ENCODE results near the gene PRKCB. TPM values are rescaled to one million over a fixed set of nuclear protein-coding genes. Genes with fewer than 3 reads are reported as not detected.

PRKCB gene
- total RNA-seq, 1 experiment from 2014 or later: not detected

GRCh38 chr16:23949630-23950290, 114.0 kb downstream of the PRKCB start:
- no peak overlapping the region for H3K4me3 ChIP-seq (ENCODE audit: low read length)
- H2AFZ ChIP-seq (ENCODE audit: low read length): no peak overlapping the region
- no peaks in the 10 kb centered on the region for H3K9me2 ChIP-seq (replicated peaks; ENCODE audit: low read length)
- intact Hi-C loops (cut with micrococcal nuclease): no loop called here
- no peak for ATAC-seq
- peaks cover 26% of the 10 kb centered on the region; the same call in 1 of the 2 replicates for H3K27me3 ChIP-seq (ENCODE audit: low read length)
- no peaks in the 10 kb centered on the region for H3K79me2 ChIP-seq (ENCODE audit: low read length)
- no peaks in the 10 kb centered on the region for H3K36me3 ChIP-seq (ENCODE audit: low read depth, low read length)
- H3K4me1 ChIP-seq (ENCODE audit: insufficient read depth, low read length): no peaks in the 10 kb centered on the region
- TF ChIP-seq EZH2phosphoT487 (IDR thresholded peaks at IDR 0.05; ENCODE audit: borderline replicate concordance, low read length): no peak
- no peak for TF ChIP-seq EZH2 (IDR thresholded peaks at IDR 0.05; ENCODE audit: low read length, unreplicated experiment)
- TF ChIP-seq CTCF (conservative IDR thresholded peaks at IDR 0.05; ENCODE audit: low read depth, low read length): no peak
- POLR2A ChIA-PET (ENCODE audit: unreplicated experiment): no interaction called here
- H3F3A ChIP-seq (ENCODE audit: low read length, unreplicated experiment): no peaks in the 10 kb centered on the region
- DNase-seq: no peak
- H3K27ac ChIP-seq (ENCODE audit: low read length): no peak overlapping the region
- CTCF ChIA-PET: no interaction called here
- no peaks in the 10 kb centered on the region for H4K20me1 ChIP-seq (ENCODE audit: low read length)
- BruUV-seq (replicated peaks): no TSS peak
- no peak overlapping the region for H3K9ac ChIP-seq (ENCODE audit: low read length)
- no peak overlapping the region for H3K4me2 ChIP-seq (ENCODE audit: low read length)
- no peaks in the 10 kb centered on the region for H3K9me3 ChIP-seq (ENCODE audit: low read length)

- Histone ChIP-seq H3K4me2 (ENCODE audit: low read length) (no peak overlapping the region), H3F3A (ENCODE audit: low read length, unreplicated experiment) (no peaks in the 10 kb centered on the region), H3K4me1 (ENCODE audit: insufficient read depth, low read length) (no peaks in the 10 kb centered on the region), H3K4me3 (ENCODE audit: low read length) (no peak overlapping the region), H3K36me3 (ENCODE audit: low read depth, low read length) (no peaks in the 10 kb centered on the region), H3K27ac (ENCODE audit: low read length) (no peak overlapping the region), H3K9ac (ENCODE audit: low read length) (no peak overlapping the region), H3K79me2 (ENCODE audit: low read length) (no peaks in the 10 kb centered on the region), H3K9me3 (ENCODE audit: low read length) (no peaks in the 10 kb centered on the region), H4K20me1 (ENCODE audit: low read length) (no peaks in the 10 kb centered on the region), H3K9me2 (replicated peaks; ENCODE audit: low read length) (no peaks in the 10 kb centered on the region), H3K27me3 (ENCODE audit: low read length) (peaks cover 22% of the 10 kb centered on the region; the same call in 1 of the 2 replicates), H2AFZ (ENCODE audit: low read length) (no peak overlapping the region)
- no peak for TF ChIP-seq EZH2phosphoT487 (IDR thresholded peaks at IDR 0.05; ENCODE audit: borderline replicate concordance, low read length)
- no peak for TF ChIP-seq EZH2 (IDR thresholded peaks at IDR 0.05; ENCODE audit: low read length, unreplicated experiment)
- no peak for TF ChIP-seq CTCF (conservative IDR thresholded peaks at IDR 0.05; ENCODE audit: low read depth, low read length)
- no peak for DNase-seq
- POLR2A ChIA-PET (ENCODE audit: unreplicated experiment): no interaction called here
- no peak for ATAC-seq
- CTCF ChIA-PET: no interaction called here
- no TSS peak for BruUV-seq (replicated peaks)
- intact Hi-C loops (cut with micrococcal nuclease): no loop called here
Measured at GRCh38 chr16:23950291-23950894, 114.6 kb downstream of the PRKCB start.

- Histone ChIP-seq H3K9me2 (replicated peaks; ENCODE audit: low read length) (no peaks in the 10 kb centered on the region), H3F3A (ENCODE audit: low read length, unreplicated experiment) (no peaks in the 10 kb centered on the region), H2AFZ (ENCODE audit: low read length) (no peak overlapping the region), H3K4me3 (ENCODE audit: low read length) (no peak overlapping the region), H4K20me1 (ENCODE audit: low read length) (no peaks in the 10 kb centered on the region), H3K4me2 (ENCODE audit: low read length) (no peak overlapping the region), H3K27ac (ENCODE audit: low read length) (no peak overlapping the region), H3K9ac (ENCODE audit: low read length) (no peak overlapping the region), H3K79me2 (ENCODE audit: low read length) (no peaks in the 10 kb centered on the region), H3K4me1 (ENCODE audit: insufficient read depth, low read length) (no peaks in the 10 kb centered on the region), H3K27me3 (ENCODE audit: low read length) (peaks cover 22% of the 10 kb centered on the region; the same call in 1 of the 2 replicates), H3K9me3 (ENCODE audit: low read length) (no peaks in the 10 kb centered on the region), H3K36me3 (ENCODE audit: low read depth, low read length) (no peaks in the 10 kb centered on the region)
- DNase-seq: no peak
- no peak for ATAC-seq
- intact Hi-C loops (cut with micrococcal nuclease): no loop called here
- POLR2A ChIA-PET (ENCODE audit: unreplicated experiment): no interaction called here
- CTCF ChIA-PET: no interaction called here
- BruUV-seq (replicated peaks): no TSS peak
- TF ChIP-seq CTCF (conservative IDR thresholded peaks at IDR 0.05; ENCODE audit: low read depth, low read length): no peak
- no peak for TF ChIP-seq EZH2 (IDR thresholded peaks at IDR 0.05; ENCODE audit: low read length, unreplicated experiment)
- TF ChIP-seq EZH2phosphoT487 (IDR thresholded peaks at IDR 0.05; ENCODE audit: borderline replicate concordance, low read length): no peak
Measured at GRCh38 chr16:23950898-23951297, 115.1 kb downstream of the PRKCB start.

All from PC-3 (cell line).